ENCODE results near the gene LRP1B.
"Not testable (repeated sequence)": the region's sequence is repeated elsewhere in the genome, so short reads cannot be mapped to it uniquely, and the experiment has no call there.

The LRP1B gene

GRCh38 chr2:142087585-142087984, 43.2 kb downstream of the LRP1B start:
- not testable (repeated sequence) for H3K36me3 Mint-ChIP-seq; H3K4me1 Mint-ChIP-seq; H3K27me3 Mint-ChIP-seq; H3K4me3 Mint-ChIP-seq; H3K9me3 Mint-ChIP-seq; ATAC-seq (replicated peaks); H3K27ac Mint-ChIP-seq; DNase-seq

- Mint-ChIP-seq H3K4me3 (no peak overlapping the region), H3K4me1 (no peaks in the 10 kb centered on the region), H3K27me3 (no peaks in the 10 kb centered on the region), H3K9me3 (peaks cover 0 to 4% of the 10 kb centered on the region in 2 donors), H3K27ac (no peak overlapping the region), H3K36me3 (no peaks in the 10 kb centered on the region)
- no peak for DNase-seq
- no peak for ATAC-seq (replicated peaks)
Observed at GRCh38 chr2:142082368-142082767, 48.4 kb downstream of the LRP1B start.

- H3K27me3 Mint-ChIP-seq, result no peaks in the 10 kb centered on the region
- peaks cover 0 to 2% of the 10 kb centered on the region in 2 donors for H3K9me3 Mint-ChIP-seq
- no peaks in the 10 kb centered on the region for H3K36me3 Mint-ChIP-seq
- ATAC-seq (replicated peaks), result no peak
- no peak overlapping the region for H3K27ac Mint-ChIP-seq
- H3K4me3 Mint-ChIP-seq, result no peak overlapping the region
- no peaks in the 10 kb centered on the region for H3K4me1 Mint-ChIP-seq
- DNase-seq, result no peak
Observed at GRCh38 chr2:142076317-142076716, 54.5 kb downstream of the LRP1B start.

GRCh38 chr2:142075826-142076225, 55.0 kb downstream of the LRP1B start:
- peaks cover 0 to 2% of the 10 kb centered on the region in 2 donors for H3K9me3 Mint-ChIP-seq
- no peak overlapping the region for H3K4me3 Mint-ChIP-seq
- DNase-seq (no peak), ATAC-seq (replicated peaks) (no peak)
- H3K4me1 Mint-ChIP-seq, result no peaks in the 10 kb centered on the region
- H3K36me3 Mint-ChIP-seq, result no peaks in the 10 kb centered on the region
- no peaks in the 10 kb centered on the region for H3K27me3 Mint-ChIP-seq
- no peak overlapping the region for H3K27ac Mint-ChIP-seq

- Mint-ChIP-seq H3K9me3 (peaks cover 0 to 2% of the 10 kb centered on the region in 2 donors), H3K36me3 (no peaks in the 10 kb centered on the region), H3K27ac (no peak overlapping the region), H3K4me1 (no peaks in the 10 kb centered on the region), H3K4me3 (no peak overlapping the region), H3K27me3 (no peaks in the 10 kb centered on the region)
- DNase-seq (no peak), ATAC-seq (replicated peaks) (no peak)
Observed at GRCh38 chr2:142069251-142069888, 61.4 kb downstream of the LRP1B start.

GRCh38 chr2:142065700-142066099, 65.1 kb downstream of the LRP1B start:
- Mint-ChIP-seq H3K4me3 (no peak overlapping the region), H3K4me1 (no peaks in the 10 kb centered on the region), H3K27me3 (no peaks in the 10 kb centered on the region), H3K9me3 (no peaks in the 10 kb centered on the region), H3K27ac (no peak overlapping the region), H3K36me3 (no peaks in the 10 kb centered on the region)
- ATAC-seq (replicated peaks) (no peak), DNase-seq (no peak)

DNA sequence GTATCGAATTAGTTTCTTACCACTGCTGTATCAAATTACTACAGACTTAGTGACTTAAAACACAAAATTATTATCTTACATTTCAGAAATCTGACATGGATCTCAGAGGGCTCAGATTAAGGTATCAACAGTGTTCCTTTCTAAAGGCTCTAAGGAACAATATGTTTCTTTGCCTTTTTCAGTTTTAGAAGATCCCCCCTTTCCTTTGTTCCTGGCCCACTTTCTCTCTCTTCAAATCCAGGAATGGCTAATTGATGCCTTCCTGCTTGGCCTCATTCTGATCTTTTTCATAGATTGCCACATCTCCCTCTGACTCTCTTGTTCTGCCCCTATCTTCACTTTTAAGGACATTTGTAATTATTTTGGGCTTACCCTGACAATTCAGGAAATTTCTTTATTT, 65.7 kb downstream of the LRP1B start:
- Mint-ChIP-seq H3K27me3 (no peaks in the 10 kb centered on the region), H3K27ac (no peak overlapping the region), H3K9me3 (no peaks in the 10 kb centered on the region), H3K4me1 (no peaks in the 10 kb centered on the region), H3K4me3 (no peak overlapping the region), H3K36me3 (no peaks in the 10 kb centered on the region)
- DNase-seq (no peak), ATAC-seq (replicated peaks) (no peak)

- H3K9me3 Mint-ChIP-seq, result peaks cover 0 to 2% of the 10 kb centered on the region in 2 donors
- H3K27me3 Mint-ChIP-seq, result no peaks in the 10 kb centered on the region
- H3K4me1 Mint-ChIP-seq, result no peaks in the 10 kb centered on the region
- ATAC-seq (replicated peaks) (no peak), DNase-seq (no peak)
- H3K4me3 Mint-ChIP-seq, result no peak overlapping the region
- H3K27ac Mint-ChIP-seq, result no peak overlapping the region
- no peaks in the 10 kb centered on the region for H3K36me3 Mint-ChIP-seq
Observed at GRCh38 chr2:142061733-142062132, 69.1 kb downstream of the LRP1B start.

DNA sequence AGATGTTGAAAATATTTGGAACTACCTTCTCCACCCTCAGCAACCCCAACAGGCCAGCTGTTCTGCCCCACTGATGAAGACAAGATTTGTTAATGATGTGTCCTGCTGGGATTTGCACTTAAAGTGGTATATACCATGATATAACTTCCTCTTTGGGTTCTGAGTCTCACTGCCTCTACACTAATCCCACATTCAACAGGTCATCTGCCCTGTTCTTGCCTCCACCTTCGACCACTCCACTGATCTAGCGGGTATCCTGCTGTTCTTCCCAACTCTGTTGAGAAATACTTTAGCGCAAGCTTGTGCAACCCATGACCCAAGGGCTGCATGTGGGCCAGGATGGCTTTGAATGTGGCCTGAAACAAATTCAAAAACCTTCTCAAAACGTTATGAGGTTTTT, 72.7 kb downstream of the LRP1B start:
- Mint-ChIP-seq H3K27me3 (no peaks in the 10 kb centered on the region), H3K36me3 (no peaks in the 10 kb centered on the region), H3K4me1 (no peaks in the 10 kb centered on the region), H3K9me3 (peaks cover 0 to 2% of the 10 kb centered on the region in 2 donors), H3K4me3 (no peak overlapping the region), H3K27ac (no peak overlapping the region)
- DNase-seq (no peak), ATAC-seq (replicated peaks) (no peak)

DNA sequence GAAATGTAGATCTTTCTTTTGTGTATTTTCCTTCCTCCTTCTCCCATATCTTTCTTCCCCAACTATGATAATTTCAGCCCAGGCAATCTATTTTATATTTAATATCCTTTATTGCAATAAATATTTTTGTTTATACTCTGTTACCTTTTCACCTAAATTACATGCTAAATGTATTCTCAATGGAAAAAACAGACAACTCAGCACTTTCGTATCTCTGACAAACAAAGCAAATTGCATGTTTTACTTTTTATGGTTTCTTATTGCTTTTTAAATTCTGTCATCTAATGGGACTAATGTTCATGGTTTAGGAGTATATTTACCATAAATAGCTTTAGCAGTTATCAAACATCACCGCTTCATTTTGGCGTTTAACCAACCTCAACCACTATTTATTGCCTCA, 74.0 kb downstream of the LRP1B start:
- Mint-ChIP-seq H3K27ac (no peak overlapping the region), H3K4me1 (no peaks in the 10 kb centered on the region), H3K9me3 (peaks cover 0 to 2% of the 10 kb centered on the region in 2 donors), H3K4me3 (no peak overlapping the region), H3K27me3 (no peaks in the 10 kb centered on the region), H3K36me3 (no peaks in the 10 kb centered on the region)
- ATAC-seq (replicated peaks) (no peak), DNase-seq (no peak)

DNA sequence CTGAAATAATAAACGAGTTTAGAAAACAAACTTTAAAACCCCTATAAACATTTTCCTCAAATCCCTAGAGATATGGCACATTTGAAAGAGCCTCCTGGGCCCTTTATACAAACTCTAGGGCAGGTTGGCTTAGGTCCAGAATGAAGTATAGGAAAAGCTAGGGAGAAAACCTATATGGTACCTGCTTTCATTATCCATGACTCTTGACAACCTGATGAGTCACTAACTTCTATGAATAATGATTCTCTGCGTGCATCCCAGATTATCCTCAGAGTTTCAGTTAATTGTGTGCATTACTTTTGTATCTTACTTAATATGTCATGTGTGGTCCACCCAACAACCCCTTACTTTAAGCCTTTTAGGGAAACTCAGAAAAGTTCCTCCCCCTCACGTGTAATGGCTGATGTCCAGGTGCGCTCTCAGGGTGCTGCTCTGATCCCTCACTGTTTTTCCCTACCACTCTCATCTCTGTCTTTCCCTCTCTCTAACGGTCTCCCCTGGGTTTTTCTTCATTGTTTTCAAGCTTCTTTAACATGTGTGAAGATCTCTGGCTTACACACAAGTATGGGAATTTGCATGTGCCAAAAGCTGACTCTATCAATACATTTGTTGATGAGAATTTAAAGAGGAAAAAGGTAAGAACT, 78.5 kb downstream of the LRP1B start:
- Mint-ChIP-seq H3K36me3 (no peaks in the 10 kb centered on the region), H3K27me3 (no peaks in the 10 kb centered on the region), H3K9me3 (no peaks in the 10 kb centered on the region), H3K27ac (no peak overlapping the region), H3K4me1 (no peaks in the 10 kb centered on the region), H3K4me3 (no peak overlapping the region)
- ATAC-seq (replicated peaks), result no peak
- DNase-seq, result no peak

DNA sequence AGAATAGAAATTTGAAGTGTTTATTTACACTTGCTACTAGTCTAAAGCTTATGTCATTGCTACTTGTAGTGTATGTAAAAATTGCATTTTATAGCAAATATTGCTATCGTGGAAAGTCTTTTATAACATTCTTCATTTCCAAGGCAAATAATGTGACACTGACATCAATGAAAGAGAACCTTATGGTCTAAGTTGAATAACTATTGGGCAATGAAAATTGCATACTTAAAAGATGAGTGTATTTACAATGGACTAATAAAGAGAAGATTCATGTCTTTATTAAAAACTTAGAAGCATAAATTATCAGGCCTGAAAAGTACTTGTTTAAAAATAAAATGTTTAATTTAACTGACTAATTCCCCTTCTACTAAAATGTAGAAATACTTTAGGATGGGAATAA, 82.2 kb downstream of the LRP1B start:
- Mint-ChIP-seq H3K27ac (no peak overlapping the region), H3K9me3 (no peaks in the 10 kb centered on the region), H3K27me3 (no peaks in the 10 kb centered on the region), H3K4me3 (no peak overlapping the region), H3K4me1 (no peaks in the 10 kb centered on the region), H3K36me3 (no peaks in the 10 kb centered on the region)
- ATAC-seq (replicated peaks) (no peak), DNase-seq (no peak)

GRCh38 chr2:142045641-142046040, 85.2 kb downstream of the LRP1B start:
- no peak for DNase-seq
- Mint-ChIP-seq H3K27ac (no peak overlapping the region), H3K36me3 (no peaks in the 10 kb centered on the region), H3K4me1 (no peaks in the 10 kb centered on the region), H3K27me3 (no peaks in the 10 kb centered on the region), H3K4me3 (no peak overlapping the region), H3K9me3 (no peaks in the 10 kb centered on the region)
- ATAC-seq (replicated peaks), result no peak

DNA sequence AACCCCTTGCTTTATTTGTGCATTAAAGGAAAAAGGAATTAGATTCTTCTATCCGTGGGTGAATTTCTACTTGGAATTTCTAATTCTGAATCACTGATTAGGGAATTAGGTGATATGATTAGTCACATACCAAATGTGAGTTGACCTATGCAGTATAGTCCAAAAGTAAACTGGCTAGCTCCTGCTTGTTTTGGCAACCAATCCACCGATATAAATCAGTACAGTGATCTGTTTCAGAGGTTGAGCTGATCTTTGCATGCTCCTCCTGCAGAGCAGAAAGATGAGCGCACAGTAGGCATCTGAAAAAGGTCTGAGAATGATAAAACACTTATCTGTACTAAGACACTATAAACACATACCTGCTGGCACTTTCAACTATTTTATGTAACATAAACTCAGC, 86.6 kb downstream of the LRP1B start:
- ATAC-seq (replicated peaks) (no peak), DNase-seq (no peak)
- Mint-ChIP-seq H3K4me1 (no peaks in the 10 kb centered on the region), H3K27me3 (no peaks in the 10 kb centered on the region), H3K9me3 (no peaks in the 10 kb centered on the region), H3K4me3 (no peak overlapping the region), H3K36me3 (no peaks in the 10 kb centered on the region), H3K27ac (no peak overlapping the region)

DNA sequence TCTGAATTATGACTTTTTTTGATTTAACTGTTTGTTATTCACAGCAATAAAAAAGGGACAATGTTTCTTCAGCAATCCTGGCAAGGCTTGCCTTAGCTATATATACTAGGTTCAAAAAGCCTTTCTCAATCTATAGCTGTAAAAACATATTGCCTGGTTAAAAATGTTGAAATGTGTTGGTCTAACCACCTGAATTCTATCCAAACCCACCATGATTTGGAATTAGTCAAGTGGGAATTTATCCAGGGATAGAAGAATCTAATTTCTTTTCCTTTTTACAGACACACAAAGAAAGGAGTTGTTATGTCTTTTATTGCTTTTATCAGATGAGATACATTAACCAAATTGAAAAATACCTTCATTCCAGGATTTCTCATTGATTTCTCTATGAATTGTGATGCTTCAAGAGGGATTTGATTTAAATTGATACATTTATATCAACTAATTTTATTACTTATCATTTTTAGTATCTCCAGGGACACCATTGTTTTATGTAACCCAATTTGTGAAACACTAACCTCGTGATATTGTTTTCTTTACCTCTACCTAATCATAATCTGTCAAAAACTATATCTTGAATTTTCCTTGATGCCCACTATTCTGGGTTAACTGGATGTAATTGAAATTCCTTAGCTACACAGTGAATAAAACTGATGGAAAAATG, 88.1 kb downstream of the LRP1B start:
- DNase-seq (no peak), ATAC-seq (replicated peaks) (no peak)
- H3K36me3 Mint-ChIP-seq, result no peaks in the 10 kb centered on the region

More for the DNA sequence above, 88.1 kb downstream of the LRP1B start:
- no peaks in the 10 kb centered on the region for H3K27me3 Mint-ChIP-seq
- H3K4me1 Mint-ChIP-seq, result no peaks in the 10 kb centered on the region
- H3K4me3 Mint-ChIP-seq, result no peak overlapping the region
- H3K9me3 Mint-ChIP-seq, result no peaks in the 10 kb centered on the region
- H3K27ac Mint-ChIP-seq, result no peak overlapping the region
